NT2/D1 (cell line): ENCODE results near the gene S100A4.

Experiments used
- SUZ12 ChIP-seq: IDR thresholded peaks from 2 replicates; pipeline ENCODE4 v1.6.1; 2011; ENCODE audit not compliant: insufficient read length, insufficient read depth; ENCODE audit errors: extremely low read depth
- YY1 ChIP-seq: IDR thresholded peaks from 2 replicates; pipeline ENCODE4 v1.6.1; 2011; ENCODE audit not compliant: insufficient read length, insufficient read depth

GRCh38 chr1:153585006-153585405 is 39.4 kb upstream of the S100A4 start:
- no peak for TF ChIP-seq YY1
- no peak for TF ChIP-seq SUZ12
